Skin of body (tissue), 2 donors: Measurements from ENCODE around the gene CBX4. TPM values are rescaled to one million over a fixed set of nuclear protein-coding genes. Genes with fewer than 3 reads are reported as not detected.
"Not testable (repeated sequence)": the region's sequence is repeated elsewhere in the genome, so short reads cannot be mapped to it uniquely, and the experiment has no call there.

ENCODE experiments used
- DNase-seq: peaks from one replicate; lab custom pipeline; 2025; lab: John Stamatoyannopoulos, UW
- total RNA-seq: library from RNA; depleted of rRNA; stranded (reverse); fragments of >200 nt; gene quantifications from one replicate; pipeline ENCODE4 v1.2.3, GENCODE V29; 2014

CBX4 gene
- total RNA-seq, 1 donor from 2014 or later = 13.7 TPM

GRCh38 chr17:79861413-79862216, 22.4 kb upstream of the CBX4 start:
- DNase-seq = no peak

GRCh38 chr17:79859676-79860615, 20.7 kb upstream of the CBX4 start:
- DNase-seq = no peak

GRCh38 chr17:79857095-79857494, 17.9 kb upstream of the CBX4 start:
- no peak for DNase-seq

- DNase-seq = no peak
These were observed 16.3 kb upstream of the CBX4 start for GRCh38 chr17:79855331-79856124.

- no peak for DNase-seq
These were observed 15.1 kb upstream of the CBX4 start for GRCh38 chr17:79854080-79855060.

GRCh38 chr17:79853168-79853567, 13.9 kb upstream of the CBX4 start:
- not testable (repeated sequence) for DNase-seq

GRCh38 chr17:79852748-79853147, 13.5 kb upstream of the CBX4 start:
- no peak for DNase-seq

- no peak for DNase-seq
These were observed 12.2 kb upstream of the CBX4 start for GRCh38 chr17:79851461-79851817.

GRCh38 chr17:79850571-79851460, 11.6 kb upstream of the CBX4 start:
- DNase-seq = no peak

GRCh38 chr17:79849953-79850352, 10.7 kb upstream of the CBX4 start:
- DNase-seq = no peak

GRCh38 chr17:79848370-79848766, 9.1 kb upstream of the CBX4 start:
- DNase-seq = no peak

GRCh38 chr17:79847698-79848369, 8.6 kb upstream of the CBX4 start:
- no peak for DNase-seq

GRCh38 chr17:79845601-79845949, 6.3 kb upstream of the CBX4 start:
- DNase-seq = peak; percentile 48

GRCh38 chr17:79844869-79845600, 5.8 kb upstream of the CBX4 start:
- no peak for DNase-seq

- DNase-seq = no peak
These were observed 4.9 kb upstream of the CBX4 start for GRCh38 chr17:79843816-79844800.

GRCh38 chr17:79843474-79843815, 4.2 kb upstream of the CBX4 start:
- DNase-seq = no peak
